CD4-positive, alpha-beta T cell treated with Interleukin-2 at 100 ng/mL for 4 hours (primary cell): ENCODE measurements around the gene TLR2.

Experiments
- DNase-seq: peaks from one replicate; pipeline ENCODE4 v3.0.0-alpha.2; 2020; ENCODE audit warnings: low spot score

TLR2 gene

GRCh38 chr4:153733751-153734448 lies 49.8 kb downstream of the TLR2 start:
- no peak for DNase-seq

DNA sequence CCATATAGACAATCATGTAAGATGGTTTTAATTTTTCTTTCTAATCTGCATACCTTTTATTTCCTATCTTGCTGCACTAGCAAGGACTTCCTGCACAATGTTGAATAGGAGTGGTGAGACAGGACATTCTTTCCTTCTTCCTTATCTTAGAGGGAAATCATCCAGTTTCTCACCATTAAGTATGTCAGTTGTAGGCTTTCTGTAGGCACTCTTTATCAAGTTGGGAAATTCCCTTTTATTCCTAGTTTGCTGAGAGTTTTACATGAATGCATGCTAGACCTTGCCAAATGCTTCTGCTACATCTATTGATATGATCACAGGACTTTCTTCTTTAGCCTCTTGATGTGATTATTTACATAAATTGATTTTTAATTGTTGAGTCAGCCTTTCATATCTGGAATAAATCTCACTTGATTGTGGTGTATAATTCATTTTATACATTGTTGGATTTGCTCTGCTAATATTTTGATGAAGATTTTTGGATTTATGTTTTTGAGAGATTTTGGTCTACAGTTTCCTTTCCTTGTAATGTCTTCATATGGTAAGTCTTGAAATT lies 51.9 kb downstream of the TLR2 start:
- DNase-seq = no peak

- no peak for DNase-seq
Observed at GRCh38 chr4:153741541-153741940, 57.5 kb downstream of the TLR2 start.

DNA sequence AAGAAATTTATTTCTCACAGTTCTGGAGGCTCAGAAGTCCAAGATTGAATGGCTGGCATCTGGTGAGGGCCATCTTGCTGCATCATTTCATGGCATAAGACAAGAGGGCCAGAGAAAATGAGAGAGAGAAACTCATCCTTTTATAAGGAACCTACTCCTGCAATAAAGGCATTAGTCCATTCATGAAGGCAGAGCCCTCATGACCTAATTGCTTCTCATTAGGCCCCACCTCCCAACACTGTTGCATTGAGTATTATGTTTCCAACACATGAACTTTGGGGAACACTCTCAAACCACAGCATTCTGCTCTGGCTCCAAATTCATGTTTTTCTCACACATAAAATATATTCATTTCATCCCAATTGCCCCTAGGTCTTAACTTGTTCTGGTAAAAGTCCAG lies 61.6 kb downstream of the TLR2 start:
- no peak for DNase-seq

GRCh38 chr4:153747406-153747955 lies 63.4 kb downstream of the TLR2 start:
- no peak for DNase-seq

DNA sequence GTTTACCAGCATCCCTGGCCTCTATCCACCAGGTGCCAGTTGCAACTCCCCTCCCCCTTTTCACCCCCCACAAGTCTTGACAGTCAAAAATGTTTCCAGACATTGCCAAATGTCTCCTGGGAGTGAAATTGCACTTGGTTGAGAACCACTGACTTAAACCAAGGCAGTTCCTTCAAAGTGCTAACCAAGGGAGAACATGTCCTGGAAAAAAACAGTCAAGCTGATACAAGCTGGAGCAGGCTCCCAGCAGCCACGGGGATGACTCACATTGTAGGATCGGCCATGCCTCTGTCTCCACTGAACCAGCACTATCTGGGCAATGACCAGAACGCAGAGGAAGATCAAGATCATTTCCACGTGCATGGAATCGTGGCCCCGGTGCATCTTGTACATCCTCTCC lies 64.3 kb downstream of the TLR2 start:
- DNase-seq = no peak

DNA sequence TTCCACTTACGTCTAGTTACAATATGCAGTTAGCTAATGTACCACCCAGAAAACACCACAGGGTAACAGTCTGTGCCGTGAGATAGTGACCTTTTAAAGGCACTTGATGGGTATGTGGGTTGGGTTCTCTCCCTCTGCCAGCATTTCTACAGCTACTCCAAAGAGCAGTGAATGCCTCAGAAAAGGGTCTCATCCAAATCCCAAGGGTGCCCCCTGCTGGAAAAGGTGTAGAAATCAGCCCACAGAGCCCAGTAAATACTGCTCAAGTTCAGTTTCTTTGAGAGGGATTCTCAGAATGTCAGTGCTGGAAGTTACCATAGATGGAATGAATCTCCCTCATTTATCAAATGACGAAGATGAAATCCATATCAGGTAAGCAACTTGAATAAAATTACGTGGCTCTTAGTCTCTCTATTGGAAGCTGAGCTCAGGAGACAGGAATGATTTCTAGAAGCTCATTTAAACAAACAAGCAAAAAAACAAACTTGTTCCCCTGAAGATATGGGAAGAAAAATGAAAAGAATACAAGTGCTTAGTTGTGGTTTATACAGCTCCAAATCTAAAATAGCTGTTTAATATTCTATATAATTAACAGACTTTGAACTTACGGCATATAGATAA lies 66.2 kb downstream of the TLR2 start:
- peak; percentile 61 for DNase-seq

DNA sequence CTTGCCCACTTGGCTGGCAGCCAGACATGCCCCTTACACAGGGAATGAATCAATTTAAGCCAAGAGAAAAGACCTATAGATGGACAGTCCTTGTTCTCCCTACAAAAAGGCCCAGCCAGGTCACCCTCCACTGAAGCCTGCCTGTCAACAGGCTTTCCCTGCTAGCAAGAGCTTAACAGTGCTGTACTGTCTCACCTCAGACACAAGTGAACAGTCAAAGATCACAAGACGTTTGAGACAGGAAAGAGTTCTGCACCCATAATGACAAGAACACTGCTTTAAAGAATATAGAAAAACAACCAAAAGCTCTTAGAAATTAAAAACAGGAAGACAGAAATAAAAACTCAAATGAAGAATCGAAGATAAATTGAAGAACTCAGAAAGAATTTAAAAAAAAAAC lies 71.1 kb downstream of the TLR2 start:
- no peak for DNase-seq
